ENCODE measurements around the gene CCDC178.
"Not testable (repeated sequence)": the region's sequence is repeated elsewhere in the genome, so short reads cannot be mapped to it uniquely, and the experiment has no call there.

The CCDC178 gene

DNA sequence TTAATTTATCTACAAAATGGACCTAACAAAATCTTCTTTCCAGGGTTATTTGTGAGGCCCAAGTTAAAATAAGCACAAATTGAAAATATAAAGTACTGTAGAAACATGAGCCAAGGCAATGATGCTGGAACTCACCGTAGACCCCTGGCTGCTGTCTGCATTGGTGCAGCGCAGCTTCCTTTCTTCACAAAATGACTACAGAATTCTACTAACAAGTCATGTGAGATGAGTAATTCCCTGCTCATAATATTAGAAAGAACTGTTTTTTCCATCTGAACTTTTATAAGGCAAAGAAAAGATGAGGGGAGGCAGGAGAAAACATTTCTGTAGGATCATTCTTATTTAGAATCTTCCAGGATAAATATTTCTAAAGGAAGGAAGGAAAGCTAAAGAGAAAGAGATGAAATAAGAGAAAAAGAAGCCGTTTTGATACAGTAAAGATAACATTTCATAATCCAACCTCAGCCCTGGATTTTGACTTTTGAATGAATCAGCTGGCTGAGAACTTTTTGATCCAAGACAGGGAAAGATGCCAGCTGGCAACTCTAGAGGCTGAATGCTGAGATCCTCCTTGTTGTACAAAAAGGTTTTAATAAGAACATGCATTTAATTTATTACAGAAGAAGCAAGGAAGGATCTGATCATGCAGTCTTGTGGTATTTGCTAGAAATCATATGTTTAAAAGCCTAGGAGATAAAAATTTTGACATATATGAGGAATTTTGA lies 483.8 kb downstream of the CCDC178 start:
- ChIA-PET CTCF (no interaction called here), POLR2A (no interaction called here)
- TF ChIP-seq SP1 (IDR thresholded peaks at IDR 0.05) (no peak), LEF1 (IDR thresholded peaks at IDR 0.05; ENCODE audit: borderline replicate concordance) (no peak), SUZ12 (IDR thresholded peaks at IDR 0.05) (no peak), NFRKB (IDR thresholded peaks at IDR 0.05) (no peak), BHLHE40 (IDR thresholded peaks at IDR 0.05; ENCODE audit: borderline replicate concordance) (no peak), FOXA1 (IDR thresholded peaks at IDR 0.05) (no peak), HDGF (IDR thresholded peaks at IDR 0.05; ENCODE audit: borderline replicate concordance) (no peak), FOXK2 (IDR thresholded peaks at IDR 0.05) (no peak), ZNF384 (IDR thresholded peaks at IDR 0.05) (no peak), CTBP1 (IDR thresholded peaks at IDR 0.05; ENCODE audit: borderline replicate concordance) (no peak), TARDBP (IDR thresholded peaks at IDR 0.05) (no peak), ARNT (IDR thresholded peaks at IDR 0.05) (no peak), FOXM1 (IDR thresholded peaks at IDR 0.05; ENCODE audit: borderline replicate concordance) (no peak), ELF4 (IDR thresholded peaks at IDR 0.05) (no peak), L3MBTL2 (conservative IDR thresholded peaks at IDR 0.05) (no peak)
- TF ChIP-seq, protein P1, sequence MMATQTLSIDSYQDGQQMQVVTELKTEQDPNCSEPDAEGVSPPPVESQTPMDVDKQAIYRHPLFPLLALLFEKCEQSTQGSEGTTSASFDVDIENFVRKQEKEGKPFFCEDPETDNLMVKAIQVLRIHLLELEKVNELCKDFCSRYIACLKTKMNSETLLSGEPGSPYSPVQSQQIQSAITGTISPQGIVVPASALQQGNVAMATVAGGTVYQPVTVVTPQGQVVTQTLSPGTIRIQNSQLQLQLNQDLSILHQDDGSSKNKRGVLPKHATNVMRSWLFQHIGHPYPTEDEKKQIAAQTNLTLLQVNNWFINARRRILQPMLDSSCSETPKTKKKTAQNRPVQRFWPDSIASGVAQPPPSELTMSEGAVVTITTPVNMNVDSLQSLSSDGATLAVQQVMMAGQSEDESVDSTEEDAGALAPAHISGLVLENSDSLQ (IDR thresholded peaks at IDR 0.05) = no peak
- peak; percentile 55 for DNase-seq (ENCODE audit: extremely low spot score)

DNA sequence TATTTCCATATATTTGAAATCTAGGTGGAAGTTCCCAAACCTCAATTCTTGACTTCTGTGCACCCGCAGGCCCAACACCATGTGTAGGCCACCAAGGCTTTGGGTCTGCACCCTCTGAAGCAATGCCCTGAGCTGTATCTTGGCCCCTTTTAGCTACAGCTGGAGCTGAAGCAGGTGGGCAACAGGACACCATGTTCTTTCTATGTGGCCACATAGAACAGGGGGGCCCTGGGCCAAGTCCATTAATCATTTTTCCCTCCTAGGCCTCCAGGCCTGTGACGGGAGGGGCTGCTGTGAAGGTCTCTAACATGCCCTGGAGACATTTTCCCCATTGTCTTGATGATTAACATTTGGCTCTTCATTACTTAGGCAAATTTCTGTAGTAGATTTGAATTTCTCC lies 488.2 kb downstream of the CCDC178 start:
- CTCF ChIA-PET; DNase-seq (ENCODE audit: extremely low spot score); POLR2A ChIA-PET: not testable (repeated sequence)

DNA sequence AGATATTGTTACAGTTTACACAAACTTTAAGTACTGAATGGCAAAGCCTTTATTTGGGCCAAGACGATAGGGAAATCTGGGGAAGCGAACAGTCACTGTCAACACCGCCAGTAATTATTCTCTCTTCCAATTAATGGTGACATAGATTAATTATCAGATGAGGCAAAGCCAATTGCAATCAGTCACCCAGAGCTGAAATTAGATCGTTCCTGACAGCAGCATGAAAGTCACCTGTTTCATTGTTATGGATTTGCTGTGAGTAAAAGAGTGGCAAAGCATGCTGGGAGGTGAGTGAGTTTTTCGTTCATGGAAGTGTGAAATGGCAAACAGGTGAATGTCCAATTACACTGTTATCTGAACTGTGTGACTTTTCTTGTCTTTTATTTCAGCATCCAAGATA lies 502.9 kb downstream of the CCDC178 start:
- TF ChIP-seq TARDBP (IDR thresholded peaks at IDR 0.05) (no peak), L3MBTL2 (conservative IDR thresholded peaks at IDR 0.05) (no peak), BHLHE40 (IDR thresholded peaks at IDR 0.05; ENCODE audit: borderline replicate concordance) (no peak), FOXA1 (IDR thresholded peaks at IDR 0.05) (no peak), ELF4 (IDR thresholded peaks at IDR 0.05) (no peak), SUZ12 (IDR thresholded peaks at IDR 0.05) (no peak), FOXM1 (IDR thresholded peaks at IDR 0.05; ENCODE audit: borderline replicate concordance) (no peak), ARNT (IDR thresholded peaks at IDR 0.05) (no peak), SP1 (IDR thresholded peaks at IDR 0.05) (no peak), NFRKB (IDR thresholded peaks at IDR 0.05) (no peak)
- TF ChIP-seq, protein P1 (IDR thresholded peaks at IDR 0.05) = no peak
- DNase-seq (ENCODE audit: extremely low spot score) = no peak
- ChIA-PET CTCF (no interaction called here), POLR2A (no interaction called here)

DNA sequence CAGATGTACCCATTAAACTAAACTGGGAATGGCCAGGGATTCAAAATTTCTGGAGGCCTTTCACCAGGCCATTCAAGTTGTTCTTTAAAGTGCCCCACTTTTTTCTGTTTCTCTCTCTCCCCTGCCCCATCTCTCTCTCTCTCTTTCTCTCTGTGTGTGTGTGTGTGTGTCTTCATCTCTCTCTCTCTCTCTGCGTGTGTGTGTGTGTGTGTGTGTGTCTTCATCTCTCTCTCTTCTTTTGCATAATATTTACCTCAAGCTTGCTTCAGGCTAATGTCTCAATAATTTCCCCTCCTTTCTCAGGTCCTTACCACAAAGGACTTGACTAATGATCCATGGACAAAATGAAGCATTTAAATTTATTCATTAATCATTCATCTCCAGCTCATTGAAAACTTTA lies 503.5 kb downstream of the CCDC178 start:
- TF ChIP-seq ARNT (IDR thresholded peaks at IDR 0.05) (no peak), ZNF384 (IDR thresholded peaks at IDR 0.05) (no peak), FOXM1 (IDR thresholded peaks at IDR 0.05; ENCODE audit: borderline replicate concordance) (no peak), SUZ12 (IDR thresholded peaks at IDR 0.05) (no peak), NFRKB (IDR thresholded peaks at IDR 0.05) (no peak), BHLHE40 (IDR thresholded peaks at IDR 0.05; ENCODE audit: borderline replicate concordance) (no peak), SP1 (IDR thresholded peaks at IDR 0.05) (no peak), L3MBTL2 (conservative IDR thresholded peaks at IDR 0.05) (no peak), CTBP1 (IDR thresholded peaks at IDR 0.05; ENCODE audit: borderline replicate concordance) (no peak), FOXA1 (IDR thresholded peaks at IDR 0.05) (no peak), FOXK2 (IDR thresholded peaks at IDR 0.05) (no peak), ELF4 (IDR thresholded peaks at IDR 0.05) (no peak), TARDBP (IDR thresholded peaks at IDR 0.05) (no peak), HDGF (IDR thresholded peaks at IDR 0.05; ENCODE audit: borderline replicate concordance) (no peak), LEF1 (IDR thresholded peaks at IDR 0.05; ENCODE audit: borderline replicate concordance) (no peak)
- TF ChIP-seq, protein P1 (IDR thresholded peaks at IDR 0.05) = no peak
- ChIA-PET POLR2A (no interaction called here), CTCF (no interaction called here)
- no peak for DNase-seq (ENCODE audit: extremely low spot score)

DNA sequence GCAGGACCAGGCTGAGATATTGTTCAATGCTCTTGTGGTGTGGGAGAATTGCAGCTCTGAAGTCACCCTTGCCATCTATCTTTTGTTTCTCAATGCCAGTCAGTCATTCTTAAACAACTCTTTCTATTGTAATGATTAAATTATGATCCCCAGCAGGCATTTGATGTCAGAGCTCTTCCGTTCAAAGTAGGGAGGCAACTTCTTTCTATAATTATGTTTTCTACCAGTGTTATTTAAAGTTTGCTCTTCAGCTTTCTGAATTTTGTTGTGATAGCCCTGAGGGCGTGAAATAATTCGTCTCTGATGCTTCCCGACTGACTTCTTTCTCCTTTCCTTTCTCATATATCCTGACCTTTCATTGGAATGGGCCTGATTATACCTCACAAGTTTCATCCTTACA lies 506.3 kb downstream of the CCDC178 start:
- no peak for TF ChIP-seq LEF1 (IDR thresholded peaks at IDR 0.05; ENCODE audit: borderline replicate concordance)
- TF ChIP-seq NFRKB (IDR thresholded peaks at IDR 0.05) = no peak
- no peak for TF ChIP-seq SUZ12 (IDR thresholded peaks at IDR 0.05)
- no peak for TF ChIP-seq FOXM1 (IDR thresholded peaks at IDR 0.05; ENCODE audit: borderline replicate concordance)
- no peak for TF ChIP-seq ELF4 (IDR thresholded peaks at IDR 0.05)
- no peak for TF ChIP-seq L3MBTL2 (conservative IDR thresholded peaks at IDR 0.05)
- TF ChIP-seq FOXK2 (IDR thresholded peaks at IDR 0.05) = no peak
- TF ChIP-seq ZNF384 (IDR thresholded peaks at IDR 0.05) = no peak
- ChIA-PET POLR2A (no interaction called here), CTCF (no interaction called here)
- DNase-seq (ENCODE audit: extremely low spot score) = no peak

DNA sequence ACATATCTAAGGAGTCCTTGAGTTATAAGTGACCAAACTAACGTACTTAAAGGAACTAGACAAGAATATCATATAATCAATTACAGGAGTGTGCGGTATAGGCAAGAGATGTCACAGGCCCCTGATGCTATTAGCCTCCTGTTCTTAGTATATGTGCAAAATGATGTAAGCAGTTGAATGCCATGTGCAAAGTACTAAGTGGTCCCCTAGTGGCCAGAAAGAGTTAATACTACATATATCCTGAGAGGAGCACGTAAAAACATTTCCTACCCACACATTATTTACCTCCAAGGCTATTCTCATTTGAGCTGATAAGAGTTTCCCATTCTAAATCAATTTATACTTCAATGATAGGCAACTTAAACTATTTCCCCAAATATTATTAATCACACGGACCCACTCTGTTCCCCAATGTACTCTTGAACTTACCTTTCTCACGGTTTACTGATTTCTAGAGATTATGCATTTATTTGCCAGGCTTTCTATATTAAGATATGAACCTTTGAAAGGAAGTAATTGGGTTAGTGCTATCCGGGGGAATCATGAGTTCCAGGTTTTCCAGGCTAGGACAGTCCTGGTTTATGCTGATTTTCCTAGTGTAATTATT lies 509.7 kb downstream of the CCDC178 start:
- TF ChIP-seq L3MBTL2 (conservative IDR thresholded peaks at IDR 0.05) (peak; percentile 33), ARNT (IDR thresholded peaks at IDR 0.05) (no peak)
- CTCF ChIA-PET = interaction anchor here (0.6 to 1.3 kb wide), 5 partner anchors 9 to 216 kb away, joined by 3 to 4 read pairs (median 4); no protein-coding TSS in a partner anchor
- POLR2A ChIA-PET = no interaction called here
- peak; percentile 74 for DNase-seq (ENCODE audit: extremely low spot score)

Data from HEK293T (cell line).